Lung microvascular endothelial cell (primary cell): ENCODE data around the gene C6orf141. TPM values are rescaled to one million over a fixed set of nuclear protein-coding genes. Genes with fewer than 3 reads are reported as not detected.
"Not testable (repeated sequence)": the region's sequence is repeated elsewhere in the genome, so short reads cannot be mapped to it uniquely, and the experiment has no call there.

Experiments
- DNase-seq, 2 donors: peaks; one replicate each; pipeline versions ENCODE4 v3.0.0 to v3.0.0-alpha.2; 2010; ENCODE audit warnings: low read depth in 2 of 2
- total RNA-seq: library from RNA; depleted of rRNA; stranded (reverse); fragments of >200 nt; gene quantifications from 2 replicates; pipeline ENCODE4 v1.2.1, GENCODE V29; 2014

Gene C6orf141
- total RNA-seq, 1 donor from 2014 or later, result 61.3 TPM

- peak; percentile 64 to 77 for DNase-seq
Observed at GRCh38 chr6:49570474-49571079, 20.1 kb downstream of the C6orf141 start.

DNA sequence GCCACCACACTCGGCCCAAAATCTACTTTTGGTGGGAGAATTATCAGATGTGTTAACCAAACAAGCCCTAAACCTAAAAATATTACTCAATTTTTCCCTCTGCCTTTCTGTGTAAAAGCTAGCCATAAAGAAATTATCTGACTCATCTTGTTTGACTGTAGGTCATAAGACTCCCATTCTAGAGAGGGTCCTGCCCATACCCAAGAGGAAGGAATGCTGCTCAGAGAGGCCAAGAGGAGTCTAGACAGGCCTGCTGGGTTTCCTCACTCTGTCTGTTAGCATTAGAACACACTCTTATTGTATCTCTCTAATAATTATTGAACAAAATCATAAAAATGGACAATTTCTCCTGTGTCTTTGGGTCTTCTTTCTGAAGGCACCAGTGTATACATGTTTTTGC, 26.1 kb downstream of the C6orf141 start:
- DNase-seq, result no peak

DNA sequence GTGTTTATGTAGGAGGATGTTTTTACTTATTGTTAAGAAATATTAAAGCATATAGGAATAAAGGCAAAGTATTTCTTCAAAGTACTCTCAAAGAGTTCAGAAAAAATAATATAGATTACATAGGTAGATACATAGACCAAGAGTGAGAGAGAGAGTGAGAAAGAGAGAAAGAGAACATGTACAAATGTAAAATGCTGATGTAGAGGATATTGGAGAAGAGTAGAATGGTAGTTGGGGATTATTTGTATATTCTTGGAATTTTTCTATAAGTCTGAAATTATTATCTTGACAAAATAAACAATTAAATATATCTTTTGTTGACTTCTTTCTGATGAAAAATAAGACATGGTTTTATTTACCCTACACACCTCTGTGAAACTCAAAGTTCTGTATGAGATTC, 29.2 kb downstream of the C6orf141 start:
- no peak for DNase-seq

DNA sequence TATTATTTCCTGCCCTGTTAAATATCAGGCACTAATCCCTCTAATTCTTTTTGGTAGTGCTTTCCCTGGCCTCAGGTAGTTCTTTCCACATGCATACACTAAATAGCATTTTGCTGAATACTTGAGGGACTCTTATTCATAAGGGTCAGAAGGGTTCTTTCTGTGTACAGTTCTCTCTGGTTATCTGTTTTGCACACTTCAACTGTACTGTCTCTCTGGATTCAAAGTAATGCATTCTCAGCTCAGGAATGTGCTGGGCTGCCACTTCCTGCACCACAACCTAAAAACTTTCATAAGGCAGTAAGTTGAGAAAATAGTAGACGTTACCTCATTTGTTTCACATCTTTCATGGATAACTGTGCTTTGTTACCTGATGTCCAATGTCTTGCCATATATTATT, 32.1 kb downstream of the C6orf141 start:
- no peak for DNase-seq

GRCh38 chr6:49587262-49587661, 36.8 kb downstream of the C6orf141 start:
- DNase-seq, result not testable (repeated sequence)

Other genes with a start within 250 kb of the C6orf141 start
- gene MMUT, start 87.4 kb upstream of the C6orf141 start, total RNA-seq, result 10.2 and 10.9 TPM in 2 replicates
- 2.0 TPM in 2 replicates for gene CENPQ, start 87.3 kb upstream of the C6orf141 start, total RNA-seq
- gene GLYATL3, start 50.7 kb upstream of the C6orf141 start, total RNA-seq, result not detected in 2 replicates
- gene RHAG, start 86.2 kb downstream of the C6orf141 start, total RNA-seq, result not detected in 2 replicates
- not detected in 2 replicates for gene CRISP2, start 162.9 kb downstream of the C6orf141 start, total RNA-seq
- not detected in 2 replicates for gene CRISP3, start 193.7 kb downstream of the C6orf141 start, total RNA-seq
- gene PGK2, start 236.6 kb downstream of the C6orf141 start, total RNA-seq, result not detected in 2 replicates